Osteocyte (in vitro differentiated cells): ENCODE results near the gene HDAC9. TPM values are rescaled to one million over a fixed set of nuclear protein-coding genes. Genes with fewer than 3 reads are reported as not detected.

Experiments used
- DNase-seq: peaks from one replicate; pipeline ENCODE4 v3.0.0; 2021; ENCODE audit warnings: mixed read lengths; ENCODE audit not compliant: unreplicated experiment; ENCODE audit errors: extremely low spot score
- H3K27ac Mint-ChIP-seq: one replicate; pipeline ENCODE4 v1.8.0; 2021; ENCODE audit warnings: mild to moderate bottlenecking, mixed read lengths; ENCODE audit not compliant: unreplicated experiment
- H3K27me3 Mint-ChIP-seq: one replicate; pipeline ENCODE4 v1.8.0; 2021; ENCODE audit warnings: mixed read lengths; ENCODE audit not compliant: unreplicated experiment
- H3K36me3 Mint-ChIP-seq: one replicate; pipeline ENCODE4 v1.8.0; 2021; ENCODE audit warnings: mixed read lengths; ENCODE audit not compliant: unreplicated experiment
- H3K4me1 Mint-ChIP-seq: one replicate; pipeline ENCODE4 v1.8.0; 2021; ENCODE audit warnings: mixed read lengths; ENCODE audit not compliant: unreplicated experiment
- H3K4me3 Mint-ChIP-seq: one replicate; pipeline ENCODE4 v1.8.0; 2021; ENCODE audit warnings: mild to moderate bottlenecking, moderate library complexity, mixed read lengths; ENCODE audit not compliant: unreplicated experiment
- H3K9me3 Mint-ChIP-seq: one replicate; pipeline ENCODE4 v1.8.0; 2021; ENCODE audit warnings: mixed read lengths; ENCODE audit not compliant: unreplicated experiment
- CTCF ChIP-seq: fragments of 200-600 bp; sonication (generic); IDR thresholded peaks from 2 replicates; pipeline ENCODE4 v1.5.0; 2021; ENCODE audit warnings: antibody characterized with exemption, mild to moderate bottlenecking, moderate library complexity
- total RNA-seq: library from RNA; stranded (reverse); gene quantifications from 2 replicates; pipeline ENCODE4 v1.2.1, GENCODE V29; 2021

Gene HDAC9
- total RNA-seq, 1 donor from 2014 or later, result 0.81 TPM

- Mint-ChIP-seq H3K9me3 (no peaks in the 10 kb centered on the region), H3K27ac (no peak overlapping the region), H3K27me3 (no peaks in the 10 kb centered on the region), H3K36me3 (no peaks in the 10 kb centered on the region), H3K4me1 (peaks cover 4% of the 10 kb centered on the region), H3K4me3 (no peak overlapping the region)
- no peak for TF ChIP-seq CTCF
- no peak for DNase-seq
Measured at GRCh38 chr7:18590241-18590640, 94.7 kb downstream of the HDAC9 start.

- Mint-ChIP-seq H3K4me1 (peaks cover 4% of the 10 kb centered on the region), H3K36me3 (no peaks in the 10 kb centered on the region), H3K27ac (no peak overlapping the region), H3K27me3 (no peaks in the 10 kb centered on the region), H3K9me3 (no peaks in the 10 kb centered on the region), H3K4me3 (no peak overlapping the region)
- TF ChIP-seq CTCF, result peak; percentile 82
- no peak for DNase-seq
Measured at GRCh38 chr7:18590744-18591340, 95.3 kb downstream of the HDAC9 start.

GRCh38 chr7:18593602-18594279, 98.2 kb downstream of the HDAC9 start:
- H3K27me3 Mint-ChIP-seq, result no peaks in the 10 kb centered on the region
- no peaks in the 10 kb centered on the region for H3K9me3 Mint-ChIP-seq
- H3K36me3 Mint-ChIP-seq, result no peaks in the 10 kb centered on the region
- H3K27ac Mint-ChIP-seq, result no peak overlapping the region
- TF ChIP-seq CTCF, result no peak
- no peak overlapping the region for H3K4me3 Mint-ChIP-seq
- H3K4me1 Mint-ChIP-seq, result peaks cover 4% of the 10 kb centered on the region
- DNase-seq, result no peak

- no peak overlapping the region for H3K27ac Mint-ChIP-seq
- TF ChIP-seq CTCF, result no peak
- no peak overlapping the region for H3K4me3 Mint-ChIP-seq
- no peaks in the 10 kb centered on the region for H3K4me1 Mint-ChIP-seq
- H3K27me3 Mint-ChIP-seq, result no peaks in the 10 kb centered on the region
- no peak for DNase-seq
- H3K9me3 Mint-ChIP-seq, result peaks cover 27% of the 10 kb centered on the region
- peaks cover 17% of the 10 kb centered on the region for H3K36me3 Mint-ChIP-seq
Measured at GRCh38 chr7:18597754-18598153, 102.2 kb downstream of the HDAC9 start.

- DNase-seq, result no peak
- no peak for TF ChIP-seq CTCF
- peaks cover 4% of the 10 kb centered on the region for H3K4me1 Mint-ChIP-seq
Measured at GRCh38 chr7:18607025-18607424, 111.5 kb downstream of the HDAC9 start.

More at GRCh38 chr7:18607025-18607424, 111.5 kb downstream of the HDAC9 start:
- Mint-ChIP-seq H3K9me3 (peaks cover 34% of the 10 kb centered on the region), H3K36me3 (peaks cover 24% of the 10 kb centered on the region), H3K4me3 (no peak overlapping the region), H3K27me3 (no peaks in the 10 kb centered on the region), H3K27ac (no peak overlapping the region)
